Testis (tissue), 2 donors: ENCODE measurements around the gene TMC1.

Source experiments
- POLR2A ChIP-seq: fragments of 450-650 bp; IDR thresholded peaks from one replicate; pipeline ENCODE4 v1.6.1; 2017; ENCODE audit warnings: antibody characterized with exemption, mild to moderate bottlenecking, moderate library complexity
- TF ChIP-seq, protein P1 (sequence below), 3 experiments: fragments of 450-650 bp in 2 of 3; fragments of 200-600 bp in 1 of 3; sonication (generic) in 1 of 3; IDR thresholded peaks; one replicate each; pipeline ENCODE4 v1.5.1; 2016 to 2019; ENCODE audit warnings: antibody characterized with exemption in 3 of 3, mild to moderate bottlenecking in 2 of 3, moderate library complexity in 1 of 3

DNA sequence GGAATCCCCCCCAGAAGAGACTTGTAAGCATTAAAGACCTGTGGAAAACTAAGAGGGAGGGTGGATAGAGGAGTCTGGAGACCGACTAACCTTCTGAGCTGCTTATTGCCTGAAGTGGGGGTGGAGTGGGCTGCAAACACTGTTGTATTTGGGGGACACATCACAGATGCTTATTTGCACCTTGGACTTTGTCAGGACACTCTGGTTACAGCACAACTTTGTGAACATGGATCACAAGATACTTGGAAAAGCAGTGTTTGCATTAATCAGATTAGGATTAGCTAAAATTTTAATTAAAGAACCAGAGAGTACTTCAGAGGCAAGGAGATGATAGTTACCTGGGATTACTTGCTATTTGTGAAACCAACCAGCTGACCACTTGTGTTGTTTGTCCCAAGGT, 30.9 kb downstream of the TMC1 start:
- TF ChIP-seq, protein P1, sequence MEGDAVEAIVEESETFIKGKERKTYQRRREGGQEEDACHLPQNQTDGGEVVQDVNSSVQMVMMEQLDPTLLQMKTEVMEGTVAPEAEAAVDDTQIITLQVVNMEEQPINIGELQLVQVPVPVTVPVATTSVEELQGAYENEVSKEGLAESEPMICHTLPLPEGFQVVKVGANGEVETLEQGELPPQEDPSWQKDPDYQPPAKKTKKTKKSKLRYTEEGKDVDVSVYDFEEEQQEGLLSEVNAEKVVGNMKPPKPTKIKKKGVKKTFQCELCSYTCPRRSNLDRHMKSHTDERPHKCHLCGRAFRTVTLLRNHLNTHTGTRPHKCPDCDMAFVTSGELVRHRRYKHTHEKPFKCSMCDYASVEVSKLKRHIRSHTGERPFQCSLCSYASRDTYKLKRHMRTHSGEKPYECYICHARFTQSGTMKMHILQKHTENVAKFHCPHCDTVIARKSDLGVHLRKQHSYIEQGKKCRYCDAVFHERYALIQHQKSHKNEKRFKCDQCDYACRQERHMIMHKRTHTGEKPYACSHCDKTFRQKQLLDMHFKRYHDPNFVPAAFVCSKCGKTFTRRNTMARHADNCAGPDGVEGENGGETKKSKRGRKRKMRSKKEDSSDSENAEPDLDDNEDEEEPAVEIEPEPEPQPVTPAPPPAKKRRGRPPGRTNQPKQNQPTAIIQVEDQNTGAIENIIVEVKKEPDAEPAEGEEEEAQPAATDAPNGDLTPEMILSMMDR (IDR thresholded peaks at IDR 0.05): no peak
- TF ChIP-seq POLR2A: no peak
